Activated naive CD8-positive, alpha-beta T cell treated with anti-CD3 and anti-CD28 coated beads, Interleukin-2, amount 10 ng/mL, durations not matched to agents 7 days and 5 days (primary cell): Measurements from ENCODE around the gene ISCA1. TPM values are rescaled to one million over a fixed set of nuclear protein-coding genes. Genes with fewer than 3 reads are reported as not detected.

Experiments used
- ATAC-seq: fragments of 150-1000 bp; cut with Tn5 transposase; one replicate; pipeline ENCODE4 v1.10.0; 2021; ENCODE audit warnings: low read depth, moderate library complexity
- POLR2A ChIA-PET: fragments of 350-600 bp; sonication (Branson Sonifier 250); formaldehyde crosslinking; loops from one replicate; lab custom pipeline; 2021; ENCODE audit warnings: antibody characterized with exemption; lab: Charles Lee
- DNase-seq: peaks from one replicate; pipeline ENCODE4 v3.0.0; 2021
- H3K27ac Mint-ChIP-seq: one replicate; pipeline ENCODE4 v1.8.0; 2022; ENCODE audit warnings: mild to moderate bottlenecking, mixed read lengths
- H3K27me3 Mint-ChIP-seq: one replicate; pipeline ENCODE4 v1.8.0; 2022; ENCODE audit warnings: mild to moderate bottlenecking, moderate library complexity, mixed read lengths
- H3K36me3 Mint-ChIP-seq: one replicate; pipeline ENCODE4 v1.8.0; 2021; ENCODE audit warnings: mild to moderate bottlenecking, mixed read lengths
- H3K4me1 Mint-ChIP-seq: one replicate; pipeline ENCODE4 v1.8.0; 2021; ENCODE audit warnings: mixed read lengths
- H3K4me3 Mint-ChIP-seq: one replicate; pipeline ENCODE4 v1.8.0; 2022; ENCODE audit warnings: mild to moderate bottlenecking, moderate library complexity, mixed read lengths
- H3K9me3 Mint-ChIP-seq: one replicate; pipeline ENCODE4 v1.8.0; 2021; ENCODE audit warnings: mixed read lengths
- total RNA-seq, 2 experiments: library from RNA; stranded (reverse); gene quantifications; one replicate each; pipeline ENCODE4 v1.2.3, GENCODE V29; 2021

Gene ISCA1
- total RNA-seq, 2 experiments from 2014 or later, result 21.2 to 24.5 TPM

- Mint-ChIP-seq H3K36me3 (no peaks in the 10 kb centered on the region), H3K27ac (no peak overlapping the region), H3K4me1 (peaks cover 2% of the 10 kb centered on the region), H3K4me3 (no peak overlapping the region), H3K27me3 (no peaks in the 10 kb centered on the region), H3K9me3 (no peaks in the 10 kb centered on the region)
- POLR2A ChIA-PET, result no interaction called here
- DNase-seq, result no peak
- no peak for ATAC-seq
Observed at GRCh38 chr9:86246752-86247161, 35.6 kb downstream of the ISCA1 start.

GRCh38 chr9:86242071-86242470 lies 40.3 kb downstream of the ISCA1 start:
- Mint-ChIP-seq H3K36me3 (no peaks in the 10 kb centered on the region), H3K4me1 (peaks cover 4% of the 10 kb centered on the region), H3K9me3 (no peaks in the 10 kb centered on the region), H3K27me3 (peaks cover 3% of the 10 kb centered on the region), H3K27ac (no peak overlapping the region), H3K4me3 (no peak overlapping the region)
- DNase-seq (no peak), ATAC-seq (no peak)
- POLR2A ChIA-PET, result interaction anchor here (0.6 kb wide), 1 partner anchor 354 kb away, joined by 3 read pairs; no protein-coding TSS in a partner anchor

- peaks cover 3% of the 10 kb centered on the region for H3K27me3 Mint-ChIP-seq
Observed at GRCh38 chr9:86241216-86241615, 41.1 kb downstream of the ISCA1 start.

DNA sequence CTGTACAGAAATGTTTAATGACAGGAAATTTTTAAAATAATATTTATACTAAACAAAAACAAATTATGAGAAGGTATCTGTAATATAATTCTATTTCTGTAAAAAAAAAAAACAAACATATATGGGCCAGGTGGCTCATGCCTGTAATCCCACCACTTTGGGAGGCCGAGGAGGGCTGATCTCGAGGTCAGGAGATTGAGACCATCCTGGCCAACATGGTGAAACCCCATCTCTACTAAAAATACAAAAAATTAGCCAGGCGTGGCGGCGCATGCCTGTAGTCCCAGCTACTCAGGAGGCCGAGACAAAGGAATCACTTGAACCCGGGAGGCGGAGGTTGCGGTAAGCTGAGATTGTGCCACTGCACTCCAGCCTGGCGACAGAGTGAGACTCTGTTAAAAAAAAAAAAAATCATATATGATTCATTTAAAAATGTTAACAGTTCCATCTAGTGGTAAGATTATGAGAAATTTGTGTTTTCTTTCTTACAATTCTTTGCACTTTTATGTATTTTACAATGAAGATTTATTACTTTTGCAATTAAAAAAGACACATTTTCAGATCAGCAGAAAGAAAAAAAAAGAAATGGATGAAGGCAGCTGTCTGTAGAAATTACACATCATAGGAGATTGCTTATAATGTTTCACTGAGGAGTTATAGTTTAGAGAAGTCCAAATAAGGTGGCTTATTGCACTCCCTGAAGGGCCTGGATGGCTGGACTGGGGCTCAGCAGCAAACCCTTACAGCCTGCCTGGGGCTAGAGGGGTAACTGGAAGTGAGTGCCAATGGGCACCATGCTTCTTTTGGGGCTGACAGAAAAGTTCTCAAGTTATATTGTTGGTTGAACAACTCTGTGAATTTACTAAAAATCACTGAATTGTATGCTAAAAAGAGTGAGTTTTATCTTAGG lies 43.2 kb downstream of the ISCA1 start:
- DNase-seq (no peak), ATAC-seq (no peak)
- no peaks in the 10 kb centered on the region for H3K9me3 Mint-ChIP-seq

More at GRCh38 chr9:86241216-86241615, 41.1 kb downstream of the ISCA1 start:
- Mint-ChIP-seq H3K4me3 (no peak overlapping the region), H3K36me3 (no peaks in the 10 kb centered on the region), H3K4me1 (peaks cover 4% of the 10 kb centered on the region), H3K27ac (no peak overlapping the region), H3K9me3 (no peaks in the 10 kb centered on the region)
- POLR2A ChIA-PET, result no interaction called here
- DNase-seq, result no peak
- no peak for ATAC-seq

GRCh38 chr9:86230858-86231257 lies 51.5 kb downstream of the ISCA1 start:
- Mint-ChIP-seq H3K27me3 (peaks cover 3% of the 10 kb centered on the region), H3K4me3 (no peak overlapping the region), H3K27ac (no peak overlapping the region), H3K4me1 (no peaks in the 10 kb centered on the region), H3K9me3 (no peaks in the 10 kb centered on the region), H3K36me3 (no peaks in the 10 kb centered on the region)
- DNase-seq, result no peak
- no peak for ATAC-seq
- POLR2A ChIA-PET, result no interaction called here

More for the DNA sequence above, 43.2 kb downstream of the ISCA1 start:
- POLR2A ChIA-PET, result no interaction called here
- Mint-ChIP-seq H3K36me3 (no peaks in the 10 kb centered on the region), H3K27ac (no peak overlapping the region), H3K4me3 (no peak overlapping the region), H3K27me3 (peaks cover 3% of the 10 kb centered on the region), H3K4me1 (peaks cover 4% of the 10 kb centered on the region)

- POLR2A ChIA-PET, result no interaction called here
- DNase-seq (no peak), ATAC-seq (no peak)
- Mint-ChIP-seq H3K36me3 (no peaks in the 10 kb centered on the region), H3K9me3 (no peaks in the 10 kb centered on the region), H3K4me1 (no peaks in the 10 kb centered on the region), H3K4me3 (no peak overlapping the region), H3K27ac (no peak overlapping the region), H3K27me3 (peaks cover 5% of the 10 kb centered on the region)
Observed at GRCh38 chr9:86222667-86223066, 59.7 kb downstream of the ISCA1 start.

DNA sequence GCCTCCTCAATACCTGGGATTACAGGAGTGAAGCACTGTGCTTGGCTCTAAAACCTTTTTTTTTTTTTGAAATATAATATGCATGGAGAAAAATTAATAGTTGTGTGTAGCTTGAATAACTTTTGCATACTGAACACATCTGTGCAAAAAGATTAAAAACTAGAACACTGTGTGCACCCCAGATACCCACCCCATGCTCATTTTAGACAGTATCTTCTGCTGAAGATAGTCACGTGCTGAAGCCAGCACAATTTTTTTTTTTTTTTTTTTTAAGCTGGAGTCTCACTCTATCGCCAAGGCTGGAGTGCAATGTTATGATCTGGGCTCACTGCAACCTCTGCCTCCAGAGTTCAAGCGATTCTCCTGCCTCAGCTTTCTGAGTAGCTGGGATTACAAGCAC lies 62.7 kb downstream of the ISCA1 start:
- no peaks in the 10 kb centered on the region for H3K9me3 Mint-ChIP-seq
- H3K36me3 Mint-ChIP-seq, result no peaks in the 10 kb centered on the region

GRCh38 chr9:86217076-86217755 lies 65.1 kb downstream of the ISCA1 start:
- Mint-ChIP-seq H3K36me3 (no peaks in the 10 kb centered on the region), H3K4me1 (no peaks in the 10 kb centered on the region), H3K9me3 (no peaks in the 10 kb centered on the region), H3K4me3 (no peak overlapping the region), H3K27me3 (peaks cover 5% of the 10 kb centered on the region), H3K27ac (no peak overlapping the region)
- POLR2A ChIA-PET, result no interaction called here
- no peak for ATAC-seq
- DNase-seq, result no peak

More for the DNA sequence above, 62.7 kb downstream of the ISCA1 start:
- ATAC-seq (no peak), DNase-seq (no peak)
- POLR2A ChIA-PET, result no interaction called here
- no peak overlapping the region for H3K4me3 Mint-ChIP-seq
- H3K27me3 Mint-ChIP-seq, result peaks cover 5% of the 10 kb centered on the region
- no peak overlapping the region for H3K27ac Mint-ChIP-seq
- no peaks in the 10 kb centered on the region for H3K4me1 Mint-ChIP-seq

Other genes with a start within 250 kb of the ISCA1 start
- 1 to 10 TPM; 1.4 to 1.9 TPM for gene GOLM1, start 183.0 kb downstream of the ISCA1 start, total RNA-seq
- under 1 TPM; 0.30 to 0.34 TPM for gene C9orf153, start 22.9 kb downstream of the ISCA1 start, total RNA-seq
- 10 to 100 TPM; 46.6 to 49.3 TPM for gene TUT7, start 71.9 kb upstream of the ISCA1 start, total RNA-seq